HG03280 (cell line): ENCODE data around the gene LAMP1.
A peak's percentile ranks its signal among the peaks of the same experiment; 100 is the strongest.
"Not testable (repeated sequence)": the region's sequence is repeated elsewhere in the genome, so short reads cannot be mapped to it uniquely, and the experiment has no call there.

ENCODE experiments used
- ATAC-seq: cut with Tn5 transposase; IDR thresholded peaks from one replicate; pipeline ENCODE4 v1.9.1; 2021; ENCODE audit warnings: mild to moderate bottlenecking, moderate library complexity; ENCODE audit not compliant: unreplicated experiment

The LAMP1 gene

GRCh38 chr13:113295776-113296175, 1.3 kb upstream of the LAMP1 start:
- no peak for ATAC-seq

- peak; percentile 28 for ATAC-seq
Observed at GRCh38 chr13:113297370-113298042, 467 bp downstream of the LAMP1 start.

GRCh38 chr13:113298043-113298945, 1.3 kb downstream of the LAMP1 start:
- ATAC-seq, result no peak

- no peak for ATAC-seq
Observed at GRCh38 chr13:113299951-113300350, 2.9 kb downstream of the LAMP1 start.

- no peak for ATAC-seq
Observed at GRCh38 chr13:113302986-113303385, 5.9 kb downstream of the LAMP1 start.

- no peak for ATAC-seq
Observed at GRCh38 chr13:113304121-113304520, 7.1 kb downstream of the LAMP1 start.

- no peak for ATAC-seq
Observed at GRCh38 chr13:113305208-113305607, 8.2 kb downstream of the LAMP1 start.

- no peak for ATAC-seq
Observed at GRCh38 chr13:113307491-113307890, 10.5 kb downstream of the LAMP1 start.

- ATAC-seq, result no peak
Observed at GRCh38 chr13:113309473-113309872, 12.4 kb downstream of the LAMP1 start.

GRCh38 chr13:113314112-113314511, 17.1 kb downstream of the LAMP1 start:
- ATAC-seq, result not testable (repeated sequence)

GRCh38 chr13:113314895-113315470, 17.9 kb downstream of the LAMP1 start:
- not testable (repeated sequence) for ATAC-seq

- ATAC-seq, result no peak
Observed at GRCh38 chr13:113315992-113316391, 19.0 kb downstream of the LAMP1 start.

- no peak for ATAC-seq
Observed at GRCh38 chr13:113317031-113317430, 20.0 kb downstream of the LAMP1 start.

GRCh38 chr13:113318956-113319355, 21.9 kb downstream of the LAMP1 start:
- no peak for ATAC-seq

- no peak for ATAC-seq
Observed at GRCh38 chr13:113319371-113319770, 22.3 kb downstream of the LAMP1 start.

- ATAC-seq, result no peak
Observed at GRCh38 chr13:113320226-113320875, 23.3 kb downstream of the LAMP1 start.

- ATAC-seq, result no peak
Observed at GRCh38 chr13:113321546-113321945, 24.5 kb downstream of the LAMP1 start.

- ATAC-seq, result no peak
Observed at GRCh38 chr13:113322043-113322461, 25.0 kb downstream of the LAMP1 start.

GRCh38 chr13:113322890-113323651, 26.0 kb downstream of the LAMP1 start:
- ATAC-seq, result no peak

- ATAC-seq, result no peak
Observed at GRCh38 chr13:113323869-113324268, 26.8 kb downstream of the LAMP1 start.
